Cardiac muscle cell (in vitro differentiated cells and primary cell): Measurements from ENCODE around the gene SPRN. TPM values are rescaled to one million over a fixed set of nuclear protein-coding genes. Genes with fewer than 3 reads are reported as not detected.

ENCODE experiments used
- DNase-seq, 2 donors: peaks; one replicate each; pipeline versions ENCODE4 v3.0.0 to v3.0.0-alpha.2; 2010 to 2017; ENCODE audit warnings: low read depth in 1 of 2, low spot score in 1 of 2
- H3K27ac ChIP-seq: fragments of 200-600 bp; sonication (generic); 2 replicates; pipeline ENCODE4 v1.5.1; 2016
- H3K27me3 ChIP-seq: fragments of 200-600 bp; sonication (generic); 2 replicates; pipeline ENCODE4 v1.6.0; 2016; ENCODE audit warnings: control low read depth
- H3K36me3 ChIP-seq: fragments of 200-600 bp; sonication (generic); 2 replicates; pipeline ENCODE4 v1.5.1; 2016; ENCODE audit warnings: control low read depth
- H3K4me1 ChIP-seq: fragments of 200-600 bp; sonication (generic); 2 replicates; pipeline ENCODE4 v1.8.1; 2017; ENCODE audit warnings: low read depth, mild to moderate bottlenecking, mixed run types
- H3K4me3 ChIP-seq: fragments of 200-600 bp; sonication (generic); 2 replicates; pipeline ENCODE4 v1.5.1; 2016; ENCODE audit warnings: mild to moderate bottlenecking
- H3K9me3 ChIP-seq: fragments of 200-600 bp; sonication (generic); 2 replicates; pipeline ENCODE4 v1.5.1; 2017; ENCODE audit warnings: low read depth, mild to moderate bottlenecking, control low read depth
- polyA plus RNA-seq: library from polyadenylated mRNA; unstranded; fragments of >200 nt; fragmentation: Nextera tagmentation; extraction: Ambion mirVana; gene quantifications from 2 replicates; pipeline ENCODE4 v1.2.1, GENCODE V29; 2016
- total RNA-seq: library from RNA; depleted of rRNA; stranded (reverse); fragments of >200 nt; gene quantifications from 2 replicates; pipeline ENCODE4 v1.2.3, GENCODE V29; 2016
- TF ChIP-seq, protein P1 (sequence below): IDR thresholded peaks from 2 replicates; pipeline ENCODE4 v1.5.1; 2012; ENCODE audit warnings: low read depth, mild to moderate bottlenecking, low read length

Gene SPRN
- total and polyA plus RNA-seq, 2 experiments from 2014 or later: 0.33 to 2.3 TPM

DNA sequence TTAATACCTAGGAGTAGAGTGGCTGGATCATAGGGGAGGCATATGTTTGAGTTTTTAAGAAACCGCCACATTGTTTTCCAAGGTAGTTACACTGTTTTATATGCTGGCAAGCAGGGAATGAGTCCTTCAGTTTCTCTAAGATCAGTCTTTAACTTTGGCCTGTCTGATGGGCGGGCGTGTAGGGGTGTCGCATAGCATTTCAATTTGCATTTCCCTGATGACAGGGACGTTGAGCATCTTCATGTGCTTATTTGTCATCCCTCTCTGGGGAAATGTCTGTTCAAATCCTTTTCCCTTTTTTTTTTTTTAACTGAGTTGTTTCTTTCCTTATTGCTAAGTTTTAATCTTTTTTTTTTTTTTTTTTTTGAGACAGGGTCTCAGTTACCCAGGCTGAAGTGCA, 20.6 kb downstream of the SPRN start:
- Histone ChIP-seq H3K36me3 (peaks cover 31% of the 10 kb centered on the region), H3K4me3 (no peak overlapping the region), H3K4me1 (no peaks in the 10 kb centered on the region), H3K9me3 (no peaks in the 10 kb centered on the region), H3K27me3 (no peaks in the 10 kb centered on the region), H3K27ac (no peak overlapping the region)
- no peak for DNase-seq
- TF ChIP-seq, protein P1, sequence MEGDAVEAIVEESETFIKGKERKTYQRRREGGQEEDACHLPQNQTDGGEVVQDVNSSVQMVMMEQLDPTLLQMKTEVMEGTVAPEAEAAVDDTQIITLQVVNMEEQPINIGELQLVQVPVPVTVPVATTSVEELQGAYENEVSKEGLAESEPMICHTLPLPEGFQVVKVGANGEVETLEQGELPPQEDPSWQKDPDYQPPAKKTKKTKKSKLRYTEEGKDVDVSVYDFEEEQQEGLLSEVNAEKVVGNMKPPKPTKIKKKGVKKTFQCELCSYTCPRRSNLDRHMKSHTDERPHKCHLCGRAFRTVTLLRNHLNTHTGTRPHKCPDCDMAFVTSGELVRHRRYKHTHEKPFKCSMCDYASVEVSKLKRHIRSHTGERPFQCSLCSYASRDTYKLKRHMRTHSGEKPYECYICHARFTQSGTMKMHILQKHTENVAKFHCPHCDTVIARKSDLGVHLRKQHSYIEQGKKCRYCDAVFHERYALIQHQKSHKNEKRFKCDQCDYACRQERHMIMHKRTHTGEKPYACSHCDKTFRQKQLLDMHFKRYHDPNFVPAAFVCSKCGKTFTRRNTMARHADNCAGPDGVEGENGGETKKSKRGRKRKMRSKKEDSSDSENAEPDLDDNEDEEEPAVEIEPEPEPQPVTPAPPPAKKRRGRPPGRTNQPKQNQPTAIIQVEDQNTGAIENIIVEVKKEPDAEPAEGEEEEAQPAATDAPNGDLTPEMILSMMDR: no peak

GRCh38 chr10:133403359-133403758, 21.1 kb downstream of the SPRN start:
- no peaks in the 10 kb centered on the region for H3K4me1 ChIP-seq
- H3K27ac ChIP-seq: no peak overlapping the region
- peaks cover 34% of the 10 kb centered on the region for H3K36me3 ChIP-seq
- H3K27me3 ChIP-seq: no peaks in the 10 kb centered on the region
- no peak overlapping the region for H3K4me3 ChIP-seq
- TF ChIP-seq, protein P1: no peak
- DNase-seq: no peak
- no peaks in the 10 kb centered on the region for H3K9me3 ChIP-seq

DNA sequence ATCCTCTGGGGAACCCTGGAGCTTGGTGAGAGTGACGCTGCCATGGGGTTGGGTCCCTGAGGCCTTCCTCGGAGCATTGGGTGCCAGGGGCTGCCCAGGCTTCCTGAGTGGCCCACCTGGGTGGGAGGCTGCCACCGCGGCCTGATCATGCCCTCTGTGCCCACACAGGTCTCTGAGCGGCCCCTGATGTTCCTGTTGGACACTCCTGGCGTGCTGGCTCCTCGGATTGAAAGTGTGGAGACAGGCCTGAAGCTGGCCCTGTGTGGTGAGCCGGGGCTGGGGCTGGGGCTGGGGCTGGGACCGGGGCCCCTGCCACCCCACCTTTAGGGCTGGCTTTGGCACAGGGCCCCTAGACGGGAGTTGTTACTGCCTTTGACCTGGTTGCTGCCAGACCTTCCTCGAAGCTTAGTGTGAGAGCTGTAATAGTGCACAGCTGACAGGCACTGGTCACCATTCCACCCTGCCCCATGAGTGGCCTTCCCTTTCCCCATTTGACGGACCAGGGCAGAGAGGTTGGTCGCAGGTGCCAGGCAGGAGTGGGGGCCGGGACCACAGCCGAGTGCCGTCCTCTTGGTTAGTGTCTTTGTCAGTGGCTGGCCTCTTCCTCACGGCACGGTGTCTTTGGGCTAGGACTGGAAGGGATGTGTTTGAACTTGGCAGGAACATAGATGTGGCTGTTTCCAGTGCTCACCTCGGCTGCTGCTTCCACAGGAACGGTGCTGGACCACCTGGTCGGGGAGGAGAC, 22.3 kb downstream of the SPRN start:
- no peak for DNase-seq
- no peaks in the 10 kb centered on the region for H3K4me1 ChIP-seq
- TF ChIP-seq, protein P1: no peak
- no peaks in the 10 kb centered on the region for H3K9me3 ChIP-seq
- H3K4me3 ChIP-seq: no peak overlapping the region
- H3K36me3 ChIP-seq: peaks cover 39% of the 10 kb centered on the region
- no peak overlapping the region for H3K27ac ChIP-seq
- no peaks in the 10 kb centered on the region for H3K27me3 ChIP-seq

DNA sequence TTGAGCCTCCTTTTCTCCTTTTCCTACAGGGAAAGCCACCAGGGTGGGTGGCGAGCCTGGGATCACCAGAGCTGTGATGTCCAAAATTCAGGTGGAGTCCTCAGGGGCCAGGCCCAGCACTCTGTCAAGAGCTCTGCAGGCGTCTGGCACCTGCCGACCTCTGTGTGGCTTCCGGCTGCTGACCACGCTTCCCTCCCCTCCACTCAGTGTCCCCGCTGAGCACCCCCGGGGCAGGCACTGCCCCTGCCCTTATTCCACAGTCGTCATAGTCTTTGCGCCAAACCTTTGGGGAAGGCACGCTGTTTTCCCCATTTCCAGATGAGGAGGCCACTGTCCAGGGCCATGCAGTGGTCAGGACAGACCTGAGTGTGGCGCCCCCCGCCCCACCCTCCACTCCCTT, 22.9 kb downstream of the SPRN start:
- Histone ChIP-seq H3K9me3 (no peaks in the 10 kb centered on the region), H3K4me1 (no peaks in the 10 kb centered on the region), H3K27me3 (no peaks in the 10 kb centered on the region), H3K27ac (no peak overlapping the region), H3K36me3 (peaks cover 39% of the 10 kb centered on the region), H3K4me3 (no peak overlapping the region)
- TF ChIP-seq, protein P1: no peak
- no peak for DNase-seq

- Histone ChIP-seq H3K27ac (no peak overlapping the region), H3K4me1 (no peaks in the 10 kb centered on the region), H3K36me3 (peaks cover 45% of the 10 kb centered on the region), H3K27me3 (no peaks in the 10 kb centered on the region), H3K4me3 (no peak overlapping the region), H3K9me3 (no peaks in the 10 kb centered on the region)
- TF ChIP-seq, protein P1: no peak
- no peak for DNase-seq
These were observed 23.6 kb downstream of the SPRN start for GRCh38 chr10:133400624-133401424.
